Measurements from ENCODE around the gene TOP3A. TPM values are rescaled to one million over a fixed set of nuclear protein-coding genes. Genes with fewer than 3 reads are reported as not detected.

The TOP3A gene
- total and polyA plus RNA-seq, 2 of the 13 experiments (the other 11 are each of a cell fraction or from before 2014, with no cell fraction given), result 16.9 to 36.8 TPM

GRCh38 chr17:18260332-18261145 is 54.3 kb downstream of the TOP3A start, which contains the start of gene MIEF2 (continued):
- no peak for TF ChIP-seq ZUFSP (CRISPR knock-in tag; IDR thresholded peaks at IDR 0.05; ENCODE audit: borderline replicate concordance)
- TF ChIP-seq ZNF235 (CRISPR knock-in tag; IDR thresholded peaks at IDR 0.05; ENCODE audit: borderline replicate concordance), result peak; percentile 80; the same call in 1 of the 2 replicates
- TF ChIP-seq ZBTB2 (CRISPR knock-in tag; IDR thresholded peaks at IDR 0.05; ENCODE audit: low read depth), result peak; percentile 91
- TF ChIP-seq TERF1 (CRISPR knock-in tag; IDR thresholded peaks at IDR 0.05), result 0 out of 2 replicates have a peak, but pooled peaks have one; percentile 84
- TF ChIP-seq CREB3 (CRISPR knock-in tag; IDR thresholded peaks at IDR 0.05), result no peak
- no peak for TF ChIP-seq MLLT10 (CRISPR knock-in tag; IDR thresholded peaks at IDR 0.05)
- TF ChIP-seq ZNF749 (CRISPR knock-in tag; IDR thresholded peaks at IDR 0.05; ENCODE audit: borderline replicate concordance), result 0 out of 2 replicates have a peak, but pooled peaks have one; percentile 63
- TF ChIP-seq ZFP90 (CRISPR knock-in tag; IDR thresholded peaks at IDR 0.05; ENCODE audit: borderline replicate concordance), result 0 out of 2 replicates have a peak, but pooled peaks have one; percentile 25
- peak; percentile 40 for TF ChIP-seq ZNF350 (CRISPR knock-in tag; IDR thresholded peaks at IDR 0.05; ENCODE audit: borderline replicate concordance, low read depth)
- TF ChIP-seq POGZ (CRISPR knock-in tag; IDR thresholded peaks at IDR 0.05), result no peak
- no peak for TF ChIP-seq ZKSCAN8 (CRISPR knock-in tag; IDR thresholded peaks at IDR 0.05; ENCODE audit: borderline replicate concordance)
- no peak for TF ChIP-seq JUNB (CRISPR knock-in tag; IDR thresholded peaks at IDR 0.05; ENCODE audit: borderline replicate concordance)
- TF ChIP-seq TGIF2 (CRISPR knock-in tag; IDR thresholded peaks at IDR 0.05), result peak; percentile 75; the same call in 1 of the 2 replicates
- no peak for TF ChIP-seq FOXP1 (IDR thresholded peaks at IDR 0.05)
- TF ChIP-seq FOXP1 (CRISPR knock-in tag; IDR thresholded peaks at IDR 0.05), result no peak
- peak; percentile 51; the same call in 1 of the 2 replicates for TF ChIP-seq TMF1 (CRISPR knock-in tag; IDR thresholded peaks at IDR 0.05; ENCODE audit: low read depth)
- peak; percentile 77 for TF ChIP-seq ASH2L (IDR thresholded peaks at IDR 0.05; ENCODE audit: insufficient read length, low read depth, low read length)
- TF ChIP-seq ZNF530 (CRISPR knock-in tag; IDR thresholded peaks at IDR 0.05; ENCODE audit: low read depth), result no peak
- peak; percentile 94 for TF ChIP-seq ZFX (CRISPR knock-in tag; IDR thresholded peaks at IDR 0.05; ENCODE audit: low read depth)
- TF ChIP-seq MAFK (conservative IDR thresholded peaks at IDR 0.05 in 1 of 2, IDR thresholded peaks at IDR 0.05 in 1 of 2; ENCODE audit: low read length in 2 of 2), result no peak
- no peak for TF ChIP-seq SIN3B (IDR thresholded peaks at IDR 0.05; ENCODE audit: low read length)
- TF ChIP-seq YEATS4 (CRISPR knock-in tag; IDR thresholded peaks at IDR 0.05; ENCODE audit: borderline replicate concordance), result peak; percentile 77

Measured in HepG2 (cell line).